HG03135 (cell line): ENCODE results near the gene SEPHS1.
"Not testable (repeated sequence)": the region's sequence is repeated elsewhere in the genome, so short reads cannot be mapped to it uniquely, and the experiment has no call there.

Experiments used
- ATAC-seq: cut with Tn5 transposase; IDR thresholded peaks from one replicate; pipeline ENCODE4 v1.9.1; 2021; ENCODE audit warnings: mild to moderate bottlenecking, moderate library complexity; ENCODE audit not compliant: unreplicated experiment

Gene SEPHS1

GRCh38 chr10:13365243-13365642 lies 17.1 kb upstream of the SEPHS1 start:
- no peak for ATAC-seq

- ATAC-seq, result no peak
Measured at GRCh38 chr10:13360587-13360986, 12.5 kb upstream of the SEPHS1 start.

- ATAC-seq, result no peak
Measured at GRCh38 chr10:13356392-13356791, 8.3 kb upstream of the SEPHS1 start.

- no peak for ATAC-seq
Measured at GRCh38 chr10:13354783-13355182, 6.7 kb upstream of the SEPHS1 start.

- no peak for ATAC-seq
Measured at GRCh38 chr10:13352519-13352918, 4.4 kb upstream of the SEPHS1 start.

- no peak for ATAC-seq
Measured at GRCh38 chr10:13351340-13351915, 3.3 kb upstream of the SEPHS1 start.

- no peak for ATAC-seq
Measured at GRCh38 chr10:13349463-13350274, 1.6 kb upstream of the SEPHS1 start.

GRCh38 chr10:13347500-13348156 lies 465 bp downstream of the SEPHS1 start:
- ATAC-seq, result peak; percentile 49

- peak; percentile 33 for ATAC-seq
Measured at GRCh38 chr10:13347043-13347499, 1.0 kb downstream of the SEPHS1 start.

GRCh38 chr10:13346283-13347042 lies 1.6 kb downstream of the SEPHS1 start:
- no peak for ATAC-seq

GRCh38 chr10:13340626-13341376 lies 7.3 kb downstream of the SEPHS1 start:
- peak; percentile 91 for ATAC-seq

- ATAC-seq, result no peak
Measured at GRCh38 chr10:13340068-13340467, 8.0 kb downstream of the SEPHS1 start.

- no peak for ATAC-seq
Measured at GRCh38 chr10:13338390-13339110, 9.5 kb downstream of the SEPHS1 start.

- no peak for ATAC-seq
Measured at GRCh38 chr10:13337827-13338196, 10.3 kb downstream of the SEPHS1 start.

- ATAC-seq, result no peak
Measured at GRCh38 chr10:13337128-13337826, 10.8 kb downstream of the SEPHS1 start.

- no peak for ATAC-seq
Measured at GRCh38 chr10:13335881-13336280, 12.2 kb downstream of the SEPHS1 start.

GRCh38 chr10:13334556-13334955 lies 13.5 kb downstream of the SEPHS1 start:
- no peak for ATAC-seq

GRCh38 chr10:13331646-13332045 lies 16.4 kb downstream of the SEPHS1 start:
- no peak for ATAC-seq

- ATAC-seq, result not testable (repeated sequence)
Measured at GRCh38 chr10:13330980-13331379, 17.1 kb downstream of the SEPHS1 start.
